Mesendoderm (in vitro differentiated cells): ENCODE results near the gene TXLNB.
A peak's percentile ranks its signal among the peaks of the same experiment; 100 is the strongest.
"Not testable (repeated sequence)": the region's sequence is repeated elsewhere in the genome, so short reads cannot be mapped to it uniquely, and the experiment has no call there.

Experiments
- DNase-seq: peaks from one replicate; pipeline ENCODE4 v3.0.0; 2013
- H2AK5ac ChIP-seq: 2 replicates; pipeline ENCODE4 v1.6.1; 2013; ENCODE audit warnings: low read length, inconsistent platforms
- H2BK120ac ChIP-seq: 2 replicates; pipeline ENCODE4 v1.6.1; 2013; ENCODE audit warnings: low read depth, mild to moderate bottlenecking, low read length, moderate library complexity, mixed read lengths
- H2BK15ac ChIP-seq: replicated peaks from 2 replicates; pipeline ENCODE4 v1.6.1; 2013; ENCODE audit warnings: low read depth, mild to moderate bottlenecking, moderate library complexity
- H2BK5ac ChIP-seq: 2 replicates; pipeline ENCODE4 v1.6.1; 2013; ENCODE audit warnings: low read length, inconsistent platforms
- H3K18ac ChIP-seq: 2 replicates; pipeline ENCODE4 v1.6.1; 2013; ENCODE audit warnings: mild to moderate bottlenecking, low read length, mixed read lengths
- H3K23ac ChIP-seq: one replicate; pipeline ENCODE4 v1.6.1; 2013; ENCODE audit warnings: low read length
- H3K27ac ChIP-seq: 2 replicates; pipeline ENCODE4 v1.5.1; 2013; ENCODE audit warnings: low read depth, mild to moderate bottlenecking, inconsistent platforms, low read length, moderate library complexity
- H3K27me3 ChIP-seq: 2 replicates; pipeline ENCODE4 v1.6.1; 2013; ENCODE audit warnings: low read length, control low read depth, mild to moderate bottlenecking, inconsistent platforms; ENCODE audit not compliant: insufficient read depth, poor library complexity
- H3K36me3 ChIP-seq: 2 replicates; pipeline ENCODE4 v1.6.1; 2013; ENCODE audit warnings: low read length, inconsistent platforms; ENCODE audit not compliant: control insufficient read depth, insufficient read depth
- H3K4ac ChIP-seq: one replicate; pipeline ENCODE4 v1.6.1; 2013; ENCODE audit warnings: low read depth, mild to moderate bottlenecking, low read length, moderate library complexity
- H3K4me1 ChIP-seq: 2 replicates; pipeline ENCODE4 v1.6.1; 2013; ENCODE audit warnings: low read depth, low read length, inconsistent platforms; ENCODE audit not compliant: control insufficient read depth
- H3K4me2 ChIP-seq: 2 replicates; pipeline ENCODE4 v1.6.1; 2013; ENCODE audit warnings: low read length
- H3K4me3 ChIP-seq: 2 replicates; pipeline ENCODE4 v1.5.1; 2013; ENCODE audit warnings: mild to moderate bottlenecking, low read length
- H3K56ac ChIP-seq: one replicate; pipeline ENCODE4 v1.6.1; 2013; ENCODE audit warnings: low read length
- H3K79me1 ChIP-seq: 2 replicates; pipeline ENCODE4 v1.6.1; 2013; ENCODE audit warnings: low read length, inconsistent platforms
- H3K79me2 ChIP-seq: 2 replicates; pipeline ENCODE4 v1.6.1; 2013; ENCODE audit warnings: mild to moderate bottlenecking, low read length; ENCODE audit not compliant: control insufficient read depth, insufficient read depth
- H3K9ac ChIP-seq: 2 replicates; pipeline ENCODE4 v1.6.1; 2013; ENCODE audit warnings: low read length, inconsistent platforms
- H4K5ac ChIP-seq: one replicate; pipeline ENCODE4 v1.6.1; 2013; ENCODE audit warnings: low read length
- H4K8ac ChIP-seq: one replicate; pipeline ENCODE4 v1.6.1; 2013; ENCODE audit warnings: low read depth, mild to moderate bottlenecking, control low read depth, low read length, moderate library complexity
- WGBS: extraction: QIAGEN DNeasy Blood & Tissue Kit; methylation state at CpG from one replicate; pipeline ENCODE4 v1.1.7; 2013; ENCODE audit warnings: low lambda C conversion rate, missing lambda C conversion rate; ENCODE audit not compliant: insufficient coverage; ENCODE audit errors: extremely low coverage; 5-methylcytosine and 5-hydroxymethylcytosine counted together

The TXLNB gene

GRCh38 chr6:139239064-139239463 is 52.7 kb downstream of the TXLNB start:
- no peaks in the 10 kb centered on the region for H3K36me3 ChIP-seq
- DNase-seq, result no peak
- WGBS, result no CpG with 5 or more reads among the region's 10 CpGs

GRCh38 chr6:139236105-139236504 is 55.7 kb downstream of the TXLNB start:
- Histone ChIP-seq H3K79me1 (no peaks in the 10 kb centered on the region), H3K36me3 (no peaks in the 10 kb centered on the region), H3K18ac (no peak overlapping the region), H2BK15ac (no peak overlapping the region), H2AK5ac (no peak overlapping the region), H3K27ac (no peak overlapping the region), H2BK5ac (no peak overlapping the region), H4K8ac (no peak overlapping the region), H3K4me1 (no peaks in the 10 kb centered on the region), H3K23ac (no peak overlapping the region), H3K27me3 (no peaks in the 10 kb centered on the region), H3K4ac (no peak overlapping the region), H3K79me2 (no peaks in the 10 kb centered on the region), H2BK120ac (no peak overlapping the region), H4K5ac (no peak overlapping the region), H3K9ac (no peak overlapping the region), H3K56ac (no peak overlapping the region), H3K4me3 (no peak overlapping the region), H3K4me2 (no peak overlapping the region)
- no peak for DNase-seq
- WGBS, result no CpG with 5 or more reads among the region's 5 CpGs

More at GRCh38 chr6:139239064-139239463, 52.7 kb downstream of the TXLNB start:
- no peak overlapping the region for H2AK5ac ChIP-seq
- H3K27ac ChIP-seq, result no peak overlapping the region
- no peak overlapping the region for H3K9ac ChIP-seq
- H3K4me1 ChIP-seq, result no peaks in the 10 kb centered on the region
- no peak overlapping the region for H2BK120ac ChIP-seq
- H4K5ac ChIP-seq, result no peak overlapping the region
- no peak overlapping the region for H2BK5ac ChIP-seq
- H3K4me3 ChIP-seq, result no peak overlapping the region
- peak overlapping the region; percentile 54 for H3K56ac ChIP-seq
- no peak overlapping the region for H4K8ac ChIP-seq
- H3K18ac ChIP-seq, result no peak overlapping the region
- no peak overlapping the region for H3K4ac ChIP-seq
- H3K27me3 ChIP-seq, result no peaks in the 10 kb centered on the region
- H3K4me2 ChIP-seq, result no peak overlapping the region
- no peak overlapping the region for H2BK15ac ChIP-seq
- H3K23ac ChIP-seq, result no peak overlapping the region
- no peaks in the 10 kb centered on the region for H3K79me2 ChIP-seq
- H3K79me1 ChIP-seq, result no peaks in the 10 kb centered on the region

GRCh38 chr6:139235661-139236060 is 56.1 kb downstream of the TXLNB start:
- Histone ChIP-seq H3K79me2 (no peaks in the 10 kb centered on the region), H2BK120ac (no peak overlapping the region), H3K27me3 (no peaks in the 10 kb centered on the region), H4K8ac (no peak overlapping the region), H3K36me3 (no peaks in the 10 kb centered on the region), H3K9ac (no peak overlapping the region), H4K5ac (no peak overlapping the region), H3K18ac (no peak overlapping the region), H2AK5ac (no peak overlapping the region), H2BK15ac (no peak overlapping the region), H3K79me1 (no peaks in the 10 kb centered on the region), H3K4me3 (no peak overlapping the region), H3K4ac (no peak overlapping the region), H3K4me1 (no peaks in the 10 kb centered on the region), H2BK5ac (no peak overlapping the region), H3K4me2 (no peak overlapping the region), H3K27ac (no peak overlapping the region), H3K23ac (no peak overlapping the region), H3K56ac (no peak overlapping the region)
- DNase-seq, result no peak
- no CpG with 5 or more reads among the region's 12 CpGs for WGBS

DNA sequence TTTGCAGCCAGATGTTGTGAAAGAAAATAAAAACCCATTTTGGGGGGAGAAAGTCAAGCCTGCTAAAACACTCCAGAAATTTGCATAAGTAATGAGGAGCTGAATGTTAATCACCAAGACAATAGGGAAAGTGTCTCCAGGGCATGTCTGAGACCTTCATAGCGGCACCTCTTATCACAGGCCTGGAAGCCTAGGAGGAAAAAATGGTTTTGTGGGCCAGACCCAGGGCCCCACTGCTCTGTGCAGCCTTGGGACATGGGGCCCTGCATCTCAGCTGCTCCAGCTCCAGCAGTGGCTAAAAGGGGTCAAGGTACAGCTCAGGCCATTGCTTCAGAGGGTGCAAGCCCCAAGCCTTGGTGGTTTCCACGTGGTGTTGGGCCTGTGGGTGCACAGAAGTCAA is 57.6 kb downstream of the TXLNB start:
- H2BK5ac ChIP-seq, H4K5ac ChIP-seq, H3K56ac ChIP-seq, H3K27ac ChIP-seq, H3K4me1 ChIP-seq, H3K4me2 ChIP-seq, H3K79me2 ChIP-seq, H3K36me3 ChIP-seq, H4K8ac ChIP-seq, DNase-seq, H2AK5ac ChIP-seq, H3K23ac ChIP-seq, H3K79me1 ChIP-seq, H3K4me3 ChIP-seq, H3K9ac ChIP-seq, H2BK120ac ChIP-seq, H2BK15ac ChIP-seq, H3K18ac ChIP-seq, H3K4ac ChIP-seq, H3K27me3 ChIP-seq: not testable (repeated sequence)
- no CpG with 5 or more reads among the region's 2 CpGs for WGBS

DNA sequence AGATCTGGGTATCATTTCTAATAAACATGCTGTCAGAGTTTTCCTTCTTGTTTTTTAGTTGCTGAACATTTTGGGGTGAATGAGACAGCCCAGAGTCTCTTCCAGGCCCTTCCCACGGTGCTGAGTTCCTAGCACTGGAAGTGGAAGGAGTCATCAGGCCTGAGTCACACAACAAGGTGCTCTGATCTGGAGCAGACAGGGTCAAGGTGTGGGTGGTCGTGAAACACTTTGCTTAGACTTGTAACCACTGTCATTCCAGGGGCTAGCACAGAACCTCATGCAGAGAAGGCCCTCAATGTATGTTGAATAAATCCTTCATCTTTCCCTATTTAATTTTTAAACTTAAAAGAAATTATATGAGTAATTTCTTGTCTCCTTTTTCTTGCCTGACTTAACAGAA is 60.6 kb downstream of the TXLNB start:
- Histone ChIP-seq H3K27me3 (no peaks in the 10 kb centered on the region), H3K9ac (no peak overlapping the region), H2BK120ac (no peak overlapping the region), H3K27ac (no peak overlapping the region), H2BK15ac (no peak overlapping the region), H3K79me2 (no peaks in the 10 kb centered on the region), H3K4me2 (no peak overlapping the region), H3K79me1 (no peaks in the 10 kb centered on the region), H3K56ac (no peak overlapping the region), H4K5ac (no peak overlapping the region), H3K4me1 (no peaks in the 10 kb centered on the region), H2AK5ac (no peak overlapping the region), H3K18ac (no peak overlapping the region), H3K23ac (no peak overlapping the region), H3K4ac (no peak overlapping the region), H4K8ac (no peak overlapping the region), H2BK5ac (no peak overlapping the region), H3K4me3 (no peak overlapping the region), H3K36me3 (no peaks in the 10 kb centered on the region)
- no peak for DNase-seq
- WGBS, result no CpG with 5 or more reads among the region's 2 CpGs

DNA sequence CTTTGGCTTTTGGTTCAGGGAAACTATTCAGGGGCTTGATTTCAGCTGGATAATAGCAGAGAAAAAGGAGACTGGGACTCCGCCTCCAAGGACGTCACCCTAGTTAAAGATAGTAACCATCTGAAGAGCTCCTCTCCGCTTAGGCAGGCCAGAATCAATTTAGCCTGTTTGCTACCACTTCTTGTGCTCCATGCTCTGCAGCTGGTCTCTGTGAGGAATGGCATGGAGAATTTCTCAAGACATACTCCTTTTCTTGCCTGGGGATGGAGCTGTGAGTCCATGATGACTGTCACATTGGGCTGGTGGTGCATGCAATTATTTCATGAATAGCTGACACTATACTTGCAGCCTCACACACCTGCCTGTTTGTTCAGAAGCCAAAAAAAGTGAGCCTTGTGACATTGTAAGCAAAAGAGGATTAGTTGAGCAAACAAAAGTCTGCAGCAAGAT is 61.4 kb downstream of the TXLNB start:
- Histone ChIP-seq H3K9ac (no peak overlapping the region), H4K8ac (no peak overlapping the region), H3K56ac (no peak overlapping the region), H3K4me3 (no peak overlapping the region), H3K79me1 (no peaks in the 10 kb centered on the region), H3K27ac (no peak overlapping the region), H3K4me2 (no peak overlapping the region), H3K18ac (no peak overlapping the region), H2AK5ac (no peak overlapping the region), H3K36me3 (no peaks in the 10 kb centered on the region), H3K79me2 (no peaks in the 10 kb centered on the region), H3K27me3 (no peaks in the 10 kb centered on the region), H2BK15ac (no peak overlapping the region), H2BK120ac (no peak overlapping the region), H3K4me1 (no peaks in the 10 kb centered on the region), H3K4ac (no peak overlapping the region), H3K23ac (no peak overlapping the region), H2BK5ac (no peak overlapping the region), H4K5ac (no peak overlapping the region)
- WGBS, result no CpG with 5 or more reads among the region's 3 CpGs
- peak; percentile 67 for DNase-seq
